ENCODE measurements around the gene TMIE.
A peak's percentile ranks its signal among the peaks of the same experiment; 100 is the strongest.

TMIE gene, protein sequence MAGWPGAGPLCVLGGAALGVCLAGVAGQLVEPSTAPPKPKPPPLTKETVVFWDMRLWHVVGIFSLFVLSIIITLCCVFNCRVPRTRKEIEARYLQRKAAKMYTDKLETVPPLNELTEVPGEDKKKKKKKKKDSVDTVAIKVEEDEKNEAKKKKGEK

DNA sequence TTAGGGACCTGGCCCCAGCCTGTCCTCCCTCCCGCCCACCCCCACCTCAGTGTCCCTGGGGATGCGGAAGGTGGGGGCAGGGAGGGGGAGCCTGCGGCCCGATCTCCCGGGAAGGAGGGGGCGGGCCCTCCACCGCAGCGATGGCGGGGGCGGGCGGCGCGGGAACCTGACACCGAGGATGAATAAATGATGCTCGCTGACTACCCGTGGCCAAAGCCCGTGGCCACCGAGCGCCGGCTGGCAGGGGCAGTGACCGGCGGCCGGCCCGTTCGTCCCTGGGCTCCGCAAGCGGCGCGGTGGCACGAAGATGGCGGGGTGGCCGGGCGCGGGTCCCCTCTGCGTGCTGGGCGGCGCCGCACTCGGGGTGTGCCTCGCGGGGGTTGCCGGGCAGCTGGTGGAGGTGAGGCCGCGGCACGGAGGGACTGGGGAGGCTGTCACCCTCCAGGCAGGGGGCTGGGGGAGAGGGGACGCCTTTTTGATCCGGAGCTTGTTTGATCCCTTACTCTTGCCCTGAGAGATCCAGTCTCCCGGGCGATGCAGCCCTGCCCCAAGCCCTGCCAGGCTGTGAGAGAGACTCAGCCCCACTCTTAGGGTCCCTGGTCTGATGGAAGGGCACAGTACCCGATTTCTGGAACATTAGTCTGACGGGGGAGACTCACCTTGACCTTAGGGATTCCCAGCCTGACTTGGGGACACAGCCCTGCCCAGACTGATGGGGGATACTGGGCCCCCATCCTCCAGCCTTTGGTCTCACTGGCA, at the start of gene TMIE:
Gene TMIE (plus strand): TSS at position 212 of the 759 bp plus-strand sequence. CDS start 96 bp downstream, at position 308.
- no peak for DNase-seq

DNA sequence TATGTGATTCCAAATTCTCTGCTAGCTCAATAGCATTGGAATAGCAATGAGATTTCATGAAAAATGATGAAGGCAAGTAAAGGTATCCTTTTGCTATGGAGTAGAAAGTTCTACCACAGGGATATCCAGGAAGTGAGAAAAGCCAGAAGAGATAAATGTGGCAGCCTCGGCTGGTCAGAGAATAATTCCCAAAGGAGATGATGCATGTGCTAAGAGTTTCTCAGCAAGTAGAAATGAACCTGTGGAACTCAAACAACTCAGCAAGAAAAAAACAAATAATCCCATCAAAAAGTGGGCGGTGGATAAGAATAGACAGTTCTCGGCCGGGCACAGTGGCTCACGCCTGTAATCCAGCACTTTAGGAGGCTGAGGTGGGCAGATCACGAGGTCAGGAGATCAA, 45.9 kb upstream of the TMIE start:
- DNase-seq: no peak

DNA sequence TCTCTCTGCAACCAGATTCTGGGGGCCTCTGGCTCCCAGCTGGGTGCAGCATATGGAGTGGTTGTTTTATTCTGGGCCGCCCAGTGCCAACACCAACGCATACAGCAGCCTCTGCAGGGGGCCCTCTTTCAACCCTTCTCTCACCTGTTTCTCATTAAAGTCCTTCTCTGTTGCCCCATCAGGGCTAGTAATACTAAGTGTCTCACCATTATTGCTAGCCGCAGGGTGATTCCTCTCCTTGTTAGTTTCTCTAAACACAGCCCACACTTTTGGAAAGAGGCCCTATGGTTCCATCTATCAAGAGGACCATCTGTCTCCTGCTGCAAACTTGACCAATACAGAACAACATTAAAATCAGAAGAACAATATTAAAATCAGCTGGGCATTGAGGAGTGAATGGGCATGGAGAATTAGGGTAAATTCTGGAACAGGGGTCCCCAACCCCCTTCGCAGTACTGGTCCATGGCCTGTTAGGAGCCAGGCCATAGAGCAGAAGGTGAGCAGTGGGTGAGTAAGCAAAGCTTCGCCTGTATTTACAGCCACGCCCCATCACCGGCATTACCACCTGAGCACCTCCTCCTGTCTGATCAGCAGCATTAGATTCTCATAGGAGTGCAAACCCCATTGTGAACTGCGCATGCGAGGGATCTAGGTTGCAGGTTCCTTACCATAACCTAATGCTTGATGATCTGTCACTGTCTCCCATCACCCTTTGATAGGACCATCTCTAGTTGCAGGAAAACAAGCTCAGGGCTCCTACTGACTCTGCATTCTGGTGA, 44.2 kb upstream of the TMIE start:
- peak; percentile 56 for DNase-seq

DNA sequence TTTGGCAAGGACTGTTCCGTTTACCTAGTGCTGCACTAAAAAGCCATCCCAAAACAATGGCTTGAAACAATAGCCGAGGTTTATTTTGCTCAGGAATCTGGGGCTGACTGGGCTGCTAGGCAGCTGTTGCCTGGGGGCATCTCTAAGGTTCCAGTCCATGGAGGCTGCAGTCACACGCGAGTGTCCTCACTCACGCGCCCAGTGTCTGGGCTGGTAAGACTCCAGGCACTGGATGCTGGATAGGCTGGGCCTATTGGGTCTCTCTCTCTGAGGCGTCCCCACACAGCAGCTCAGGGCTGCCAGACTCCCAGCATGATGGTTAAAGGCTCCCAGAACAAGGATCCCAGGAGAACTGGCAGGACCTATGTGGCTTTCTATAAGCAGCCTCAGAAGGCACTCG, 41.9 kb upstream of the TMIE start:
- no peak for DNase-seq

DNA sequence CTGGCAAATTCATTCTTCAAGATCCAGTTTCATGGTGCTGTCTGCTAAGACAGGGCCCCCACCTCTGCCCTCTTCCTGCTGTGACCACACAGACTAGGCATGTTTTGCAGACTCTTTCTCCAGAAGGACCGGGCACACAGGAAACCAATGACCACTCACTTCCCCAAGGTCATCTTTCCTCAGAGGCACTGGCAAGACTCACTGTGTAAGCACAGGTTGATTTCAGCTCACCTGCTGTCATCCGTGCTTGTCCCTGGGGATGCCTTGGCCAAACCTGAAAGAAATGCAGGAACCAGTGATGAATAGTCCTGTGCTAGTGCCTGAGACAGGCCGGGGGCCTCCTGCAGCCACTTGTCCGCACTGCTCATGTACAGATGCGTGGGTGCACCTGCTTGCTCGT, 41.2 kb upstream of the TMIE start:
- no peak for DNase-seq

DNA sequence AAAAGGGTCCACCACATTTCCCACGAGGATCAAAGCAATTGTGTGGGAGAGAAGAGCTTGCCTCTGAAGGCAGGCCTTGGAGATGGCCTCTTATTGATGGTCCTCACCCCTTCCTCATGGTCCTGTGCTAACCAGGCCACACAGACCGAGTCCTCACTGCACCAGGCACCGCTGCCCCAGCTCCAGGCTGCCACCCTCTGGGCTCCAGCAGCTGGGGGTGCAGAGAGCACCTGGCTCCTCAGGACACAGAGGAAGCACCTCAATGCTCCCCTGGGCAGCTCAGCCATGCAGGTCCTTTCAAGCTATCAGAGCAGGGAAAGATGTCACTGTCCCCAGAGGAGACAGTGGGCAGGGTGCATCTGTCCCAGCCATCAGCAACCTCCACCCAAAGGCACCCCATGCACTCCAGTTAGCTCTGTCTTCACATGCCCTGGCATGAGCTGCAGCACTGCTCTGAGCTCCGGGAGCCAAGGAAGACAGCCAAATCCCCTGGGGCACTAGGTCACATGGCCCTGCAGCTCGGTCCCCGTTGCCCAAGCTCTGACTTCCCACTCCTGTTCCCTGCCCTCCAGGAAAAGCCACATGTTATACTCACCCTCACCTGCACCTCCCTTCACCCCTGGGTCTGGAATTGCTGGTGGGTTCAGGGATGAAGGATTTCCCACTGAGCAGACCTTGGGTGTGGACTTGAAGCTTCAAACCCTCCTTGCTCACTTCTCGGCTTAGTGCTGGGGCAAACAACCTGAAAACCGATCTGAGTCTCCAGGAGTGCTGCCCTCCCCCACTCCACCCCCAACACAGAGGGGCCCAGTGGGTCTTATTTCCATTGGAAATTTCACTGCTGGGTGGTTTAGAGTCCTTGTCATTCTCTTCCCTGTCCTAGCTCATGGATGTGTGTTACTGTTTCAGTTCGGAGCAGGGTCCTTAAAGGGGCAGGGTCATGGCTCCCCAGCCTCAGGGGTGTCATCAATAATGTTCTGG, 40.4 kb upstream of the TMIE start:
- no peak for DNase-seq

DNA sequence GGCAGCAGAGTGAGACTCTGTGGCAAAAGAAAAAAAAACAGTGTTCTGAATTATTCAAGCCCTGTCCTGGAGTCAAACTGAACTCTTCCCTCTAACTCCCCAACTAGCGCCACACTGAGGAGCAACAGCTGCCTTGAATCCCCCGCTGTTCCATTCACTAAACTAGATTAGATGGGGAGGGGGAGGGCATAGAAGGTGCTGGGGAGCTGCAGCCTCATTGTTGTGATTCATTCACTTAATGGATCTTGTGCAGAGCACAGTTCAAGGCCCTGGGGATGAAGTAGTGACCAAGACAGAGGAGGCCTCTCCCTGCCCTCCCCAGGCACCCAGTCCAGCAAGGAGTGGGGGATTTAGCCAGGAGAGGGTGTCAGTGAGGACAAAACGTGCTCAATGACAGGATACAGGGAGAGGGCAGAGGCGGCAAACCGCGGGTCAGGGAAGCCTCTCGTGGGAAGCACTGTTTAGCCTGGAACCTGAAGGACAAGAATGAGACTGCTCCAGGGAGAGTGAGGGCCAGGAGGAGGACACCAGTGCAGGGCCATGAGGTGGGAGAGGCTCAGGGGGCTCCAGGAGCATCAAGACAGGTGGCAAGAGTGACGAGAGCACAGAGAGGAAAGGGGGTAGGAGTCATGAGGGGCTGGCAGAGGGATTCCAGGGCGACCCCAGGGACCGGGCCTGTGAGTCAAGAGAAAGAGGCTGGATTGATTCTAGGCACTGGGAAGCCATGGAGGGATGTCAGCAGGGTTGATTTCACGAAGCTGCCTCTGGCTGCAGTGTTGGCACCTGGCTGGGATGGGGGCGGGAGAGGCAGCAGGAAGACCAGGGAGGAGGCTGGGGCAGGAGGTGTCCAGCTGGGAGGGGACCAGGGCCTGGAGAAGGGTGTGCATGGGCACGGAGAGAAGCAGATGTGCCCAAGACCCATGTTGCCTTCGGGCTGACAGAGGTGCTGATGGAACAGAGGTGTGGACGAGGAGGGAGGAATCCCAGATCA, 39.1 kb upstream of the TMIE start:
- DNase-seq: no peak

DNA sequence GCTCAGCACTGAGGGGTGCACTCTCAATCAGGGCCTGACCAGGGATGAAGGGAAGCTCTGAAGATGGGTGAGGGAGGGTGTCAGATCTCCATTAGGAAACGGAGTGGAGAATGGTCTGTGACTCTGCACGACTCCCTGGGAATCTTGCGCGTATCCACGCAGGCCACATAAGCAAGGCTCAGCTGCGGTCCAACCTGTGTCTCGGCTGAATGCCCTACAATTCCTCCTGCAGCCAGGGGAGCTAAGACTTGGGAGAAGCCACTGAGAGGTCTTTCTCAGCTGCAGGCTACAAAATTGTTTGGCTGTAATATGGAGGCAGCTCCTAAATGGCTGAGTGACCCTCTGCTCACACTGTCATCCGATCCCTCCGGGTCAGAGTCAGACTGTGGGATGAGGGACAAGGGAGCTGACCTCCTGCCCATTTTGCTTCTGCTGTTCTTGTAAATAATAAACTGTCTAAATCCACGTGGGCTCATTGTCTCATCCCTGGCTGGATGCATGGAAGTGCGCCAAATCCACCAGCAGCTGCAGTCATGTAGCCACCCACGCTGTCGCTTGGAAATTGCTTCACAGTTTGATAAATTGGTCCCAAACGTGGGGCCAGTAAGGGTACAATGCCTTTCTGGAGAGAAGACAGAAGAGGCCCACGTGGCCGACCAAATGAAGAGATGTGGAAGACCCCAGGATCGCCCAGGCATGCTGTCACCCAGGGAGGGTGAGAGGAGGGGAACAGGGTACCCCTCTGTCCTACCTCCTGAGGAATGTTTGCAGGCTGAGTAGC, 38.2 kb upstream of the TMIE start:
- DNase-seq: no peak

DNA sequence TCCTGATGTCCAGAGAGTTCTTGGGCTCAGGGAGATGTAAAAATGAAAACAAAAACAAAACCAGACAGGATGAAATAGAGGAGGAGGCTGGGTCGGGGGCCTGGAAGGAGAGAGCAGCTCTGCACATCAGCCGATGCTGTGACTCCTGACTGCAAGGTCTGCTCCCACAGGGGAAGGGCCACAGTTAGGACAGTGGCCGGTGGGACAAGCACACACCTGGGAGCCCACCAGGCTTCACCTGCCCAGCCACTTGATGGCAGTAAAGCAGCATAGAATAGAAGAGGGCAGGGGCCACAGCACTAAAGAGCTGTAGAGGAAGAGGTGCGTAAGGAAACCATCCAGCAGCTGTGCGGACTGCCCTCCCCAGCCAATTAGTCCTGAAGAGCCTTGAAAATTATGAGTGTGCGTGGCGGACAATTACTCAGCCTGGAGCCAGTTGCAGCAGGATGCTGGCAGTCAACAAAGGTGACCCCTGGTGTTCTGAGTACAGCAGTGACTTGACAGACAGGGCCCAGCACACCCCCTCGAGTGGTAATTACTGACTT, 37.5 kb upstream of the TMIE start:
- peak; percentile 78 for DNase-seq

DNA sequence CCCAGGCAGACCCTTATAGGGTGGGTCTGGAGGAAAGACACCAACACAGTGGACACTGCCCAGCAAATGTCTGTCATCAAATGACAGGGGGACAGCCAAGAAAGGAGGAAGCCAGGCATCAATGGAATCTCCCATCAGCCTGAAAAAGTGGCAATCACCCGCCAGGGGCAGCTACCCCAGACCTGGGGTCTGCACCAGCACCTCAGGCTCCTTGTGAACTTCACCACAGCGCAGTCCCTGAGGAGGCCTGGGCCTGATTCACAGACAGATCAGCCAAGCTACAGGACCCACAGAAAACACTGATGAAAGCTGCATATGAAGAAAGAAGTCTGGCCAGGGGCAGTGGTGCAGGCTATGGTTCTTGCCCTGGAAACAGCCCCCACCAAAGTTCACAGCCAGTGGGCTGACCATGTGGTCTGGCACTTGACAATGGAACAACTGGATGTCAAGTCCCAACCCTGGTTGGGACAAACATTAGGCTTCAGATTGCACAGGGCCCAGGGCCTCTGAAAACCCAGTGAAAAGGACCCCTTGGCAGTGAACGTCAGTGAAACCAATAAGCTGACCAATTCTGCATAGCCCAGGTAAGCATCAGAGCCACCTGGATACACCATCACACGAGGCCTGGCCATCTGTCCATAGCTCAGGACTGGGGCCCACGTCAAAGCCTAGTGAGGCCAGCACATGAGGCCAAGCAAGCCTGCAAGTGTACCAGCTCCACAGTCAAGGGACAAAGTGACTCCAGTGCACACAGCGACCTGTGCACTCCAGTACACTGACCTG, 36.8 kb upstream of the TMIE start:
- DNase-seq: no peak

DNA sequence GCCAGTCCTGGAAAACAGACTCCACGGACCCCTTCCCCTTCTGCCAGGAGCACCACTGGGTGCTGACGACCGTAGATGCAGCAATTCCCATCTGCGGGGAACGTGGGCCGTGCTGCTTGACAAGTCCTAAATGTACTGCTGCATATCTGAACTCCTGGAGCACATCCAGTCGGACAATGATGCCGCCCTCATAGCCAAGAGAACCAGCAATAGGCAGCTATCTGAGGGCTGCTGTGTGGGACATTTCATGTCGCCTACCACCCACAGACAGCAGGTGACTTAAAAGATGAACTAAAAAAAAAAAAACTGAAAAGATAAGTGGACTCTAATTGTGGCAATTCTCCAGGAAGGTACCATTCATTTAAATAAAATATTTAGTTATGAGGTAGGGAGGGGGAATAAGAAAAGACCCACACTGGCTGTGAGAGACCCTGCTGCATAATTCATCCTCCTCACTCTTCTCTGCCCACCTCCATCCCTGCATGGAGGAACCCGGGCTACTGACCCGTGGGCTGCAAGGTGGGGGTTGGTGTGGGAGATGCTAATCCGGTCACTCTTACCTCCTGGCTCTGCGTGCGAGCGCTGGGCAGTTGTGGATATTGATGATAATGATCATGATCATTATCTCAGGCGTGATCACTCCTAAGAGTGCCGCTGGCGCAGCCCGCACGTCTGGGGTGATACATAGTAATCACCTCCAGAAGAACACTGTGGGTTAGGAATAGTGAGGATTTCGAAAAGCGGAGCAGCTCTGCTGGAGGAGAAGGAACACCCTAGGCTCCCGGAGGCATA, 36.0 kb upstream of the TMIE start:
- DNase-seq: no peak

DNA sequence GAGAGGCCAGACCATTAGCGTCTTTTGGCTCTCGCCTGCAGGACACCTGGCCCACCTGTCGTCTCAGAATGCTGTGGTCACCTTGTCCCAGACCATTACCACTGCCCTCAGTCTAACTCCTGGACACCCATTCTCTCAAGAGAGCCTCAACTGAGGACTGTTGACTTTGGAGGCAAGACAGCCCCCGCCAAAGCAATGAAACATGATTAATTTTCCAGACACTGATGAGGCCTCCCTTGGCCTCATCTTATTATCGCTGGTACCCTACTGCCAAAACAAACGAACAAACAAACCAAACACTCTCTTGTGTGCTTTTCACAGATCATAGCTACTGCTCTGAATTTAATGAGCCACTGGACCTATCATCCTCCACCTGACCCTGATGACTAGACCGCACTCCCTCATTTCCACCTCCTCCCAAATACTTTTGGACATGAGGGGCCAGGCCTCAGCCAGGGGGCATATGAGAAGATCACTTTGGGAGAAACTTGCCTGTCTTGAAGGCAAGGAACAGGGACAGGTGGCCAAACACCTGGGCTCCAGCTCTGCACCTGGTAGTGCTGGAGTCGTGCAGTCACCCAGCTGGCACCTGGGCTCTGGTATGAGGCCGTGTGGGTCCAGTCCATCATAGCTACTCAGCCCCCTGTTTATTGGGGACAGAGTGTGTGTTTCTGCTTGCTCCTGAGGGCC, 35.3 kb upstream of the TMIE start:
- no peak for DNase-seq

DNA sequence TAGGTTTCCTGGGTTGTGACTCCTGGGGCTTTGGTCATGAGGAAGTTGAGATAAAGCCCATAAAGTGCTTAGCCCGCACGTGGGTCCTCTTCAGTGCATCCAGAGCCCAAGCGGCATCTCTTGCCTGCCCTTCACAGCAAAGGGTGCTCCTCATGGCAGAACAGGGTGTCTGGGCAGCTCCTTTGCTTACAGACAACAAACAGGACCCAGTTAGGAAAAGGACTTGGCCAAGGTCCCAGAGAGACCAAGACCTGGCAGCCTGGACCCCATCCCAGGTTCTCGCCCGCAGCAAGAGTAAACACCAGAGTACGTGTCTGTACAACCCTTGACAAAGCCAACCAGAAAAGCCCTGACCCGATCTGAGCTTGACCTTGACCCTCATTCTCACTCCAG, 34.7 kb upstream of the TMIE start:
- DNase-seq: no peak

DNA sequence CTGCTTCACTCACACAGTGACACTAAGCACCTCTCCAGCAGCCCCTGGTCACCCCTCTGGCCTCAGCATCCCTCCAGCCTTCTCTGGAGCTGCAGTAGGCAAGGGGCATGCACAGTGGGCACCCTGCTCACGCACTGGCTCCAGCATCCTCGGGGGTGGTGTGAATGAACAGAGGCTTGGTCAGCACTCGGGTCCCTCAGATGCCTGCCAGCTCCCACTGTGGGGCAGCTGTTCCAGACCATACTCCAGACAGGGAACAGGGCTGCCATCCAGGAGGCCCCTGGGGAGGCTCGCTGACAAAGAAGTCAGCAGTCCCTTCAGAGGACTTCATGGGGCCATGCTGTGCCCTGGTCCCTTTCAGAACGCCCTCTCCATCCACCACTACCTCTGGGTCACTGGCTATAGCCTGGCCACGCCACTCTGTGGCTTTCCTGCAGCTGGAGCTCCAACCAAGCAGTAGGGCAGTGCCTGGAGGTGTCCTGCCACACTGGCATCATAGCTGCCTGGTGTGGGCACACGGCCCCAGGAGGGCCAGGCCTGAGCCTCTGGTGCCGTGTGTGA, 34.1 kb upstream of the TMIE start:
- DNase-seq: no peak

DNA sequence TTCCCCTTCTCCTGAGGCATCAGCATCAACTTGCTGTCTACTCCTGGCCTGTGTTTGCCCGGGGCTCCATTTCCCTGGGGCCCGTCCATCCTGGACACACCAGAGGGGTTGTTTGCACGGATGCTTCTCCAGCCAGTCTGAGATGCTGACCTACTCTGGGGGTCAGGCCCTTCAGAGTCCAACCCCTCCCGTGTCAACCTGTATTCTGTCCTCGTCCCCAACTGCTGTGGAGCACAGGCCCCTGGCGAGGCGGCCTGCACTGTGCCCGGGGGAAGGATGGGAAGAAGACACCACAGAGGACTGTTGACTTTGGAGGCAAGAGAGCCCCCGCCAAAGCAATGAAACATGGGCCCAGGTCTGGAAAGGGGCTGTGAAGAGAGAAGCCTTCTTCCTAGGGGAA, 33.5 kb upstream of the TMIE start:
- DNase-seq: no peak

DNA sequence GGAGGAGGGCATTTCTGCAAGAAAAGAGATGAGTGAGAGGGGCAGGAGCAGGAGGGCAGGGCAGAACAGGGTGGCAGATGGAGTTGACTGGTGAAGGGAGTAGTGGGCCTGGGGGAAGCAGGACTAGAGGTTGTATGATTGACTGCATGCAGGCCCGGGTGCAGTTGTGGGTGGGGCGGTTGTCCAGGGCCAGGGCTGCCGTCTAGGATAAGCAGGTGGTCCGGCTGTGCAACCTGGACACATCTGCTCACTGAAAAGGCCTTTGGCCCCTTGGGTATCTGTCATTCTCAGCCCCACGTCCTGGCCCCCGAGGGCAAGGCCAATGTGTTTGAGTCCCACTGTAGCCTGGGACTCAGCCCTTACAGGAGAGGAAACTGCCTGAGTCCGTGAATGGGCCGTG, 33.1 kb upstream of the TMIE start:
- DNase-seq: no peak

DNA sequence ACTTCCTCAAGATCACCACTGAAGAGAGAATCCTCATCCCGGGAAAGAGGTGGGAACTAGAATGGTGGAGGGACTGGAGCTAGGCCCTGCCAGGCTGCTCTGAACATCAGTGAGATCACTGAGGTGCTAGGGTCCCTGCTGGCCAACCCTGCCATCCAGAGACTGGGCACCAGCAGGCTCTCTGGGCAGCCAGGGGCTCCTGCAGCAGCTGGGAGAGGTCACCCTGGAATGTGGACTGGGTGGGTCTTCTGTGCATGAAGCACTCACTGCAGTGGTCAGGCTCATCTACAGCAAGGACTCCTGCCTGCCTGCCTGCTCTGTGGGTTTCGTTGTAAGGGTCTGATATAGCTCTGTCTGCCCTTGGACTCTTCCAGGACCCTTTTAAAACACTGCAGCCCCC, 32.6 kb upstream of the TMIE start:
- DNase-seq: no peak
